Suppressor macrophage (primary cell): ENCODE results near the gene ARHGAP32.

ENCODE experiments used
- DNase-seq, 4 experiments: peaks; one replicate each; pipeline ENCODE4 v3.0.0-alpha.2; 2020 to 2022

The ARHGAP32 gene

GRCh38 chr11:129109701-129110100, 82.4 kb downstream of the ARHGAP32 start:
- DNase-seq: no peak

GRCh38 chr11:129106788-129107187, 85.3 kb downstream of the ARHGAP32 start:
- DNase-seq: no peak

DNA sequence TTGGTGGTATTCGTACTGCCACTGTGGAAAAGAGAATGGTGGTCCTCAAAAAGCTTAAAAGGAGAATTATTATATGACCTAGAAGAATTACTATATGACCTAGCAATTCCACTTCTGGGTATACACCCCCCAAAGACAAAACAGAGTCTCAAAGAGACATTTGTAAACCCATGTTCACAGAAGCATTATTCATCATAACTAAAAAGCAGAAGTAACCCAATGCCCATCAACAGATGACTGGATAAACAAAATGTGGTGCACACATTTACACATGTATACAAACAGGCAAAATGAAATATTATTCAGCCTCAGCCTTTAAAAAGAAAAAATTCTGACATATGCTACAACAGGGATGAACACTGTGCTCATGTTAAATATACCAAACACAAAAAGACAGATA, 89.4 kb downstream of the ARHGAP32 start:
- DNase-seq: peak in 2 of 4 experiments; percentile 3 to 6

DNA sequence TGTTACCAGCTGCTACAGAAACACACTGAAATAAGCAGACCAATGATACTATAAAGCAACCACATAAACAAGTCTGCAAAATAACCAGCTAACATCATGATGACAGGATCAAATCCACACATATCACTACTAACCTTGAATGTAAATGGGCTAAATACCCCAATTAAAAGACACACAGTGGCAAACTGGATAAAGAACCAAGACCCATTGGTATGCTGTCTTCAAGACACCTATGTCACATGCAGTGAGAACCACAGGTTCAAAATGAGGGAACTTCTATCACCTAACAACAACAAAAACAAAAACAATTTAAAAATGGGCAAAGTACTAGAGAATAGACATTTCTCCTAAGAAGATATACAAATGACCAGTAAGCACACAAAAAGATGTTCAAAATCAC, 89.9 kb downstream of the ARHGAP32 start:
- DNase-seq: no peak

DNA sequence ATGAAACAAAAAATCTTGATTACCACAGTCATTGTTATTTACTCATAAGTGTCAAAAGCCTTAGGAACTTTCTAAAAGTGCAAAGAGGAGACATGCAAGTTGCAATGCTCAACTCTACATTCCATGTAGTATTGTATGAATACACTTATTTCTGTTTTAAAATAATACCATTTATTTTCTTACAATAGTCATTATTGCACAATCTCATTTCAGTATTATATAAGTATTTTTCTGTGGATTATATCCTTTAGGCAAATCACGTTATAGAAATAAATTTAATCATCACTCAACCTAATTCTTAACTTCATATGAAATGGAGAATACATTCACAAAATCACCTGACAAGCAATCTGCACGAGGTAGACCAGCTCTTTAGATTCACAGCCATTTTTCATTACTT, 98.8 kb downstream of the ARHGAP32 start:
- DNase-seq: no peak

- no peak for DNase-seq
Observed at GRCh38 chr11:129090056-129090455, 102.1 kb downstream of the ARHGAP32 start.

DNA sequence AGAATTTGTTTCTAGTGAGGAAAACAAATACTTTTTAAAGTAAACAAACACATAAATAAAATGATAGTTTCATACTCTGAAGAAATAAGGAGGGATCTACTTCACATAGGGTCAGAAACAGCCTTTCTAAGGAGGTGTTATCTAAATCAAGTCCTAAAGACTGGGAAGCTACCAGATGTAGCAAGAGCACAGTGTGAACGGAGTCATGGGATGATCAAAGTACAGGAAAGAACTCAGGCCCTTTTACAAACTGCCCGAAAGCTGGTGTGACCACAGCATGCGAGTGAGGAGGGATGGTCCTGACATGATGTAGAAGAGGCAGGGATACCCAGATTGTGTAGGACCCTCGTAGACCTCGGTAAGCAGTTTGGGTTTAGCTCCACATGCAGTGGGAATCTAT, 102.8 kb downstream of the ARHGAP32 start:
- no peak for DNase-seq

DNA sequence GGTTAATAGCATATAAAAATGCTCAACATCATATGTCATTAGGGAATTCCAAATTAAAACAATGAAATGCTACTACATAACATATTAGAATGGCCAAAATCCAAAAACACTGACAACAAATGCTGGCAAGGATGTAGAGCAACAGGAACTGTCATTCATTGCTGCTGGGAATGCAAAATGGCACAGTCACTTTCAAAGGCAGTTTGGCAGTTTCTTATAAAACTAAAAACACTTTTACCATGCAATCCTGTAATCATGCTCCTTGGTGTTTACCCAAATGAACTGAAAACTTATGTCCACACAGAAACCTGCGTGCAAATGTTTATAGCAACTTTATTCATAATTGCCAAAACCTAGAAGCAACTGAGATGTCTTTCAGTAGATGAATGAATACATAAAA, 105.1 kb downstream of the ARHGAP32 start:
- DNase-seq: no peak

DNA sequence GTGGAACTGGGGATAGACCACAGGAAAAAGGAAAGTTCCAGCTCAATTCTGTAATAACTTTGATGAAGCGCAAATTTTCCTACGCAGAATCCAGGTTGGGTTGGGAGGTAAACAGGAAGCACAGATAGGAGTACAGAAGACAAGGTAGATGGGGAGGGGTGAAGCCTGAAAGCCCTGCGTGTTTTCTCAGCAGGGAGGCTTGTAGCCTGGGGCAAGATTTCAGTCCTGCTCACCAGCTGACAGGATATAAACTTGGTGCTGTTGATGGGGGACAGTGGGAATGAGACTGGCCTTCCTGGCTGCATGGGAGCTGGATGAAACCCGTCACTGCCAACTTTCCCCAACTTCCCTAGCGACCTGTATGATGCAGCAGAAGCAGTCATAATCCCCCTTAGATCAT, 114.9 kb downstream of the ARHGAP32 start:
- no peak for DNase-seq

DNA sequence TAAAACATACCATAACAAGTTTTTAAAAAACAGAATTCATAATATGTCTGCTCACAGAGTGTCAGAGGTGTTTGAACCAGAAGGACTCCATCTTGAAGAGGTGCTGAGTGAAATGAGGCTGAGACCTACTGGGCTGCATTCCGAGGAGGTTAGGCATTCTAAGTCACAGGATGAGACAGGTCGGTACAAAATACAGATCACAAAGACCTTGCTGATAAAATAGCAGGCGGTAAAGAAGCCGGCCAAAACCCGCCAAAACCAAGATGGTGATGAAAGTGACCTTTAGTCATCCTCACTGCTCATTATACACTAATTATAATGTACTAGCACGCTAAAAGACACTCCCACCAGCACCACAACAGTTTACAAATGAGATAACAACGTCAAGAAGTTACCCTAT, 116.4 kb downstream of the ARHGAP32 start:
- no peak for DNase-seq

DNA sequence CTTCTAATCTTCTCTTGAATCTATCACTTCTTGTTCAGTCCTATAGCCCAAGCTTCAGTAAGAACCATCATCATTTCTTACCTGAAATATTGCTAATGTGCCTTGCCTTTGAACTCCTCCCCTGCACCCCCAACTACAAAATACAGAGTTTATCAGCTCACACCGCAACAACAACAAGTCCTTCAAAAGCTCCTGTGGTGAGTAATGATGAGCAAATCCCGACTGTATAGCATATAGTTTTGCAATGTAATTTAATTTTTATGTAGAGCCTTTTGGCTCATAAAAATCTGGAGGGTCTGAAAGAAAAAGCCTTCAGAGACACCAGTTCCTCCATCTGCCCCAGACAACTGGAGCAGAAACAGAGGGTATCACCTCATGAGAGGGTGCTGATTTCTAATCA, 124.7 kb downstream of the ARHGAP32 start:
- DNase-seq: no peak

DNA sequence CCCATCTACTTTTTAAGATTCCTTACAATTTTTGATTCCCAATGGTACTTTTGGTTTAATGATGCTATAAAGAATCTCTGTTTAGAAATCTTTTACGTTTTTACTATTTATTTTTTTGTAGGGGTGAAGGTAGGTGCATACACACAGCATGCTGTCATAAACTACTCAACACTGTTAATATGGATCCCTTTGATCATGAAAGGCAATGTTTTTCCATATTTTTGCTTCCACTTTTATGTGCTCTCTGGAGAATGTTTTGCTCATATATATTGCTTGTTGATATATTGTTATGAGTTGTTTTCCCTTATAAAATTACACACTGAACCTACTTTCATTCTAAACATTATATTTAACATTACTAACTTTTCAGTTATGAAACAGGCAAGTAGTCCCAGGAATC, 125.9 kb downstream of the ARHGAP32 start:
- DNase-seq: no peak

DNA sequence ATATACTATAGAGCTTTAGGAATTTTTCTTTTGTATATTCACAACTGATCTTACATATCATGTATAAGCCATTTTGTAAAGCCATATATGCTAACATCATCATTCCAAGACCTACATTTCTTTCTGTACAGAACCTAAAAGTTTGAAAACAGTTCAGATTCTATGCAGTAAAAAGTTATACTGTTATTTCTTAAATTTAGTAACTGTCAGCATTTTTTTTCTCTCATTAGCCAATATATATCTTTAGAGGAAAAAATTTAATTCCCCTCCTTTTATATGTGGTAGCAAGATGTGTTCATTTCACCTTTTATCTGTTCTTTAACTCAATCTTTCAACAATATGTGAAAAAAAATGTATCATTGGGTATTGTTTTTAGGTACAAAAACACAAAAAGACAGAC, 129.0 kb downstream of the ARHGAP32 start:
- DNase-seq: no peak

DNA sequence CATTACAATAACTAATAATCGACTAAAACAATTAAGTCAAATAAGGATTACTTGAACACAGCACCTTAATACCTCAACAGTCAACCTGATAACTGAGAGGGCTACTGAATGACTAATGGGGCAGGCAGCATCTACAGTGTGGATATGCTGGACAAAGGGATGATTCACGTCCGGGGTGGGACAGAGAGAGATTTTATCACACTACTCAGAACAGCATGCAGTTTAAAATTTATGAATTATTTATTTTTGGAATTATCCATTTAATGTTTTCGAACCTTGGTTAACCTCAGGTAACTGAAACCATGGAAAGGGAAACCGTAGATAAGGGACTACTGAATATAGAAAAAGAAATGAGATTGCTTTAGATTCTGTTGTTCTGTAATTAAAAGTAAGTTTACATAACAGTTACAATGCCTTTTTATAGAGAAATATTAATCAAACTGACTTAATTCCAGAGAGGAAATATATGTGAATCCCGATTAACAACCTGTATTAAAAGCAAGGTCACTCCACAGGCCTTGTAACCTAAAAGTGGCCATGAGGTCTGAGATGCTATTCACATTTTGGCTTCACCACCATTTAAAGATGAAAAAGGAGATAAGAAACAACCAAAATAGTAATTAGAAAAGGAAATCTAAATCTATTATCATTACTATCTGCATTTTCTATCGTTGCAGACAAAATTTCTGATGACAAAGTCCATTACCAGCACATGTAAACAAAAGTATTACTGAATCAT, 130.5 kb downstream of the ARHGAP32 start:
- no peak for DNase-seq

DNA sequence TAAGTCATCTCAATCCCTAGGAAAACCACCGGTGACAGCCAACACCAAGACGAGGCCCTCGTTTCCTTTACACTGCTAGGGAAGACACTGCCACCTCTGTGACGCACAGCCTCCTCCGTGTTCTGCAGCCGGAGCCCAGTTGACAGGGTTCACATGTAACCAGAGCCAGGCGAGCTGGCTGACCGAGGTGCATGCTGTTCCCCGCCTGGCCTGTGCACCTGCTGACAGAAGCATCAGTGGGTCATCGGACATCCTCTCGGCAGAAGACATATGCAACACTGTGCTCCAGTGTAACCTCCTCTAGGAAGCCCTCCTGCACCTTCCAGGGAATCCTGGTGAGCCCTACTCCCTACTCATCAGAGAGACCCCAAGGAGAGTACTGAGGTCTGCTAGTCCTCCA, 135.2 kb downstream of the ARHGAP32 start:
- no peak for DNase-seq

GRCh38 chr11:129055196-129055595, 136.9 kb downstream of the ARHGAP32 start:
- DNase-seq: no peak

- no peak for DNase-seq
Observed at GRCh38 chr11:129048911-129049310, 143.2 kb downstream of the ARHGAP32 start.

DNA sequence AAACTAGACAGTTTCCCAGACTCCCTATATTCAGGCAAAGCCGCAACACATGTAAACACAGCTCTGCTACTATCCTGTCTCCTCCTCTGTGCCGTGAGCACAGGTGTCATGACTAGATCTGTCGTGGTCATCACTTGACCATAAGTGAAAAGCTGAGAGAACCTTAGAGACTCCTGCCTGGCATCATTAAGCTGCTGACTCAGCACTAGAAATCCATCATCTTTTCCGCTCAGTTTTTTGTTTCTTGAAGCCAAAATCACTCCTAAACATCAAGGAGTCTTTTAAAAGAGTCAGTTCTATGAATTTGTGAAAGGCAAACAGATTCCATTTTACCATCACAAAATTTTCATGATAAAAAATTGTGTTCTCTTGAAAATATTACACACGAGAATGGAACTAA, 147.0 kb downstream of the ARHGAP32 start:
- no peak for DNase-seq

GRCh38 chr11:129042503-129042902, 149.6 kb downstream of the ARHGAP32 start:
- no peak for DNase-seq

DNA sequence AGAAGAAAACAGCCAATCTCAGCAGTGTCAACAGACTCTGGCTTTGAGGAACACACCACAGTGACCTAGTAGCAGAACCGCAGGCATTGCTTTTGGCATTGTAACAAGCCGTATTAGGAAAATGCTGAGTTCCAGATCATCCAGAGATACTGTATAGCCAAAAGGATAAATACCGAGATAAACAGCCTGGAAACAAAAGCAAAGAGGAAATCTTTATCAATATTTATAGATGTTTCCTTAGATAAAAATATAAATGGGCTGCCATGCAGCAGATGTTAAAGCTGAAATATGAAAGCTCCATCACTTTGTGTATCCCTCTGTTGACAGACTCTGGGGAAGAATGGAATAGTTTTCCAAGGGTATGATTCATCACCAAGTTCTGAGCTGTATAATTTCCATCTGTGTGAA, 150.5 kb downstream of the ARHGAP32 start:
- DNase-seq: no peak

GRCh38 chr11:129040934-129041333, 151.2 kb downstream of the ARHGAP32 start:
- DNase-seq: no peak

DNA sequence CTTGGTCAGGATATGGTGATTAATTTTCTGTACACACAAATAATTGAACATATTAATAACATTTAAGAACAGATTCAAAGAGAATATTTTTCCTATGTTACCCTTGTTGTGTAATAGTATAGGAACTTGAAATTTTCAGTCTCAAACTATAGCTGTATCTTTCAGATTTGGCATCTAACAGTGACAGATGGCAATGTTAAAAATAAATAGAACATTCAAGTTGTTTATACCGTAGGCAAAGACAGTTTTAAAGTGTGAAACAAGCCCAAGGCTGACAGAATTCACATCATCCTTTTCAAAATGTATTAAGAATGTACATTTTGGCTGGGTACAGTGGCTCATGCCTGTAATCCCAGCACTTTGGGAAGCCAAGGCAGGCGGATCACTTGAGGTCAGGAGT, 156.9 kb downstream of the ARHGAP32 start:
- no peak for DNase-seq

GRCh38 chr11:129034001-129034400, 158.1 kb downstream of the ARHGAP32 start:
- no peak for DNase-seq

- no peak for DNase-seq
Observed at GRCh38 chr11:129023968-129024676, 168.0 kb downstream of the ARHGAP32 start.

- no peak for DNase-seq
Observed at GRCh38 chr11:129021295-129021694, 170.8 kb downstream of the ARHGAP32 start.
